Measurements from ENCODE around the gene NOL4. TPM values are rescaled to one million over a fixed set of nuclear protein-coding genes. Genes with fewer than 3 reads are reported as not detected.

The NOL4 gene
- total and polyA plus RNA-seq, 2 of the 8 experiments (the other 6 are each of a cell fraction or from before 2014, with no cell fraction given), result 0.18 to 2.6 TPM

GRCh38 chr18:34261865-34262780 lies 37.4 kb upstream of the NOL4 start:
- Histone ChIP-seq H4K91ac (replicated peaks; ENCODE audit: insufficient read length, low read length) (no peak overlapping the region), H3K9ac (replicated peaks in 1 of 4; ENCODE audit: extremely low read depth in 1 of 4, low read depth in 3 of 4, low read length in 3 of 4) (no peak overlapping the region), H2BK120ac (replicated peaks; ENCODE audit: low read depth, low read length) (no peak overlapping the region), H3K4ac (replicated peaks; ENCODE audit: insufficient read length, low read depth, low read length) (no peak overlapping the region), H3K36me3 (ENCODE audit: control insufficient read depth in 2 of 4, insufficient read depth in 4 of 4, low read length in 3 of 4) (no peaks in the 10 kb centered on the region), H4K5ac (ENCODE audit: insufficient read length, low read depth, low read length) (no peak overlapping the region), H3K27ac (ENCODE audit: low read depth, low read length) (no peak overlapping the region), H2AK5ac (ENCODE audit: low read depth, low read length) (no peak overlapping the region), H3K27me3 (replicated peaks in 1 of 4; ENCODE audit: control insufficient read depth in 3 of 4, extremely low read depth in 1 of 4, insufficient read depth in 3 of 4, low read length in 3 of 4) (no peaks in the 10 kb centered on the region), H3K4me1 (replicated peaks in 1 of 4; ENCODE audit: control insufficient read depth in 3 of 4, insufficient read depth in 4 of 4, low read length in 3 of 4) (no peaks in the 10 kb centered on the region; a peak in 1 of 7 replicates), H2BK20ac (ENCODE audit: low read length) (no peak overlapping the region), H3K4me2 (ENCODE audit: insufficient read depth in 1 of 2, low read depth in 2 of 2, low read length in 2 of 2) (no peak overlapping the region), H3K23ac (ENCODE audit: insufficient read length) (no peak overlapping the region), H2BK12ac (ENCODE audit: low read depth, low read length) (no peak overlapping the region), H2BK15ac (ENCODE audit: low read length) (no peak overlapping the region), H4K20me1 (replicated peaks in 1 of 2; ENCODE audit: control insufficient read depth in 1 of 2, insufficient read depth in 2 of 2, low read length in 2 of 2) (no peaks in the 10 kb centered on the region), H3K56ac (replicated peaks; ENCODE audit: insufficient read length, low read depth, low read length) (no peak overlapping the region), H3K18ac (ENCODE audit: extremely low read depth, low read length) (no peak overlapping the region), H2BK5ac (ENCODE audit: low read depth, low read length) (no peak overlapping the region), H4K8ac (ENCODE audit: extremely low read depth, insufficient read depth, low read length) (no peak overlapping the region), H3K79me1 (ENCODE audit: low read depth, low read length) (no peaks in the 10 kb centered on the region), H2AFZ (ENCODE audit: low read length) (no peak overlapping the region), H3K9me3 (ENCODE audit: insufficient read depth in 2 of 2, low read depth in 1 of 2, low read length in 1 of 2) (peaks cover 6 to 16% of the 10 kb centered on the region in 2 experiments; a peak in 3 of 4 replicates), H3K14ac (ENCODE audit: insufficient read length) (no peak overlapping the region), H3K79me2 (ENCODE audit: control insufficient read depth in 1 of 2, insufficient read depth in 2 of 2, low read length in 2 of 2) (no peaks in the 10 kb centered on the region), H3K4me3 (ENCODE audit: extremely low read depth in 1 of 4, insufficient read depth in 2 of 4, low read depth in 3 of 4, low read length in 4 of 4) (no peak overlapping the region), H3K23me2 (ENCODE audit: low read depth, low read length) (no peaks in the 10 kb centered on the region)
- ChIA-PET CTCF (ENCODE audit: partially characterized antibody) (interaction anchor here (0.6 to 2.5 kb wide), 16 partner anchors 9 to 135 kb away, joined by 3 to 12 read pairs (median 4); partner anchors contain the start of gene NOL4), POLR2A (ENCODE audit: partially characterized antibody) (no interaction called here)
- DNase-seq (ENCODE audit: low read depth in 1 of 2, low spot score in 2 of 2), result no peak
- WGBS, 2 experiments (ENCODE audit: extremely low coverage in 1 of 2, insufficient coverage in 1 of 2, insufficient read length in 1 of 2, insufficient replicate concordance in 2 of 2, low coverage in 1 of 2, low lambda C conversion rate in 2 of 2, missing lambda C conversion rate in 1 of 2), result 93% methylated on average over 3 of the region's 3 CpGs; no CpG with 5 or more reads in 1 of the 2 experiments
- TF ChIP-seq JUND (IDR thresholded peaks at IDR 0.05; ENCODE audit: low read length) (no peak), SIRT6 (IDR thresholded peaks at IDR 0.05; ENCODE audit: low read length) (no peak)
- FAIRE-seq, result no peak
